NCI-H82 treated with DMSO at 0.1 percent for 48 hours (cell line): ENCODE measurements around the gene SNX24.
"Not testable (repeated sequence)": the region's sequence is repeated elsewhere in the genome, so short reads cannot be mapped to it uniquely, and the experiment has no call there.

Source experiments
- DNase-seq: peaks from one replicate; lab custom pipeline; 2025; ENCODE audit not compliant: unreplicated experiment; lab: John Stamatoyannopoulos, UW

SNX24 gene

DNA sequence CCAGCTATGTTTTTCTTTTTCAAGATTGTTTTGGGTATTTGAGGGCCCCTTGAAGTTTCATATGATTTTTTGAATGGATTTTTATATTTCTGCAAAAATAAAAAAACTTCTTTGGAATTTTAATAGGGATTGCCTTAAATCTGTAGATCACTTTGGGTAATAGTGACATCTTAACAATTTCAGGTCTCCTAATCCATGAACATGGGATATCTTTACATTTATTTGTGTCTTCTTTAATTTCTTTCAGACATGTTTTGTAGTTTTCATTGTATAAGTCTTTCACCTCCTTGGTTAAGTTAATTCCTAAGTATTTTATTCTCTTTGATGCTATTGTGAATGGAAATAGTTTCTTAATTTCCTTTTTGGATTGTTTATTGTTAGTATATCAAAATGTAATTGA lies 112.0 kb downstream of the SNX24 start:
- no peak for DNase-seq

DNA sequence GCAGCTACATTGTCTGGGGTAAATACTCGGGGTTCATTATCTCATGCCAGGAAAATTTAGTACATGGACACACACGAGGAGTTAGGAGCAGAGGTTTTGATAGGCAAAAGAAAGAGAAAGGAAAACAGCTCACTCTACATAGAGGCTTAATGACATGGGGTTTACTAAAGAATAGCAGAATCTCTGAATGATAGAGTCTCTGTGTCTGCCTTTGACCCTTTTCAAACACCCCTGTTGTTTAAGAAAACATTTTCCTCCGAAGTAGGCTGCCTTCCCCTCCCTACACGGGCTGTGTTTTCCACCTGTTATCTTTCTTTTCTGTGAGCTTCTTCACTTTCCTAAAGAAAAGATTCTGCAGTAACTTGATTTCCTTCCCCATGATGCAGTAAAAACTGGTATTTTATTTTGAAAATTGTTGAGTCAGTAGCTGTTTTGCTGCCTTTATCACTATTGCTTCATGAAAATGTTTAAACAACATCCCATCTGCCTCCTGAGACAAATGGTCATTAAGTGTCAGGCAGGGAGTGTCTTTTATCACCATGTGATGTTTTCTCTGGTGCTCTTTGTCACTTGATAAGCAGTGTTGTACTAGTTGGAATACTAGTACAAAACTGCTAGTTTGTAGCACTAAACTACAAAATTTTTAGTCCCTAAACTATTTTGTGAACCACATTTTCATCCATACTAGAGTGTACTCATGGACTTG lies 114.5 kb downstream of the SNX24 start:
- no peak for DNase-seq

DNA sequence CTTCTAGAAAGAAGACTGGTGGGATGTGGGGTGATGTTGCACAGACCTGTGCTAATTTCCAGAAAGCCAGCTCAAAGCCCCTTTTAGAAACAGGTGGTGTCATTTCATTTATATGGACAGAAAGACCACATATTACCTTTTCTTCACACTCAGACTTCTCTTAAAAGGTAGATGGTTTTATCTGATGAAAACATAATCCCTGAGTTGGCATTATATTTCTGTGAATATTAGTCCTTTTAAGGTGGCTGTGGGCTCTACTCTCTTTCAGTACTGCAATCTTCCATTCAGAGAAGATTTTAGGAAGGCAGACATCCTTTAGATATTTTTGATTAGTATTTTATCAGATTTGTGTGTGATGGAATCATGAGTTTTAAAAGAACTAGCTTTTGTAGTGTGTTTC lies 117.9 kb downstream of the SNX24 start:
- no peak for DNase-seq

DNA sequence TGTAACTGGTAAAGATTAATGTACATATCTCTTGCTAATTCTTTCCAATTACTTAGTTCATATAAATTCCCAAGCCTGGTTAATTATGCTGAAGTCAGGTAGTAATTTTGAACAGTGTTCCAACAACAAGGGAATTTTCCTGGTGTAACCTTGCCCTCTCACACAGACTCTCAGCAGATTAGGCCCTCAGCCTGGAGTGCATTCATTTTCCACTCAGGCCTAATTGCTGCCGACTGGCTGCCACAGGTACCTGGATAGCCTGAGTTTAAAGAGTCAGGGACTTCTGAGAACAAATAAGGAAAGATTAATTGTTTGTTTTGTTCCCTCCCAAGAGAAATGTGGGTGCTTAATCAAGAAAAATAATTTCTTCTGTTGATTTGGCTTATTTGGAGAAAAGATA lies 119.7 kb downstream of the SNX24 start:
- no peak for DNase-seq

DNA sequence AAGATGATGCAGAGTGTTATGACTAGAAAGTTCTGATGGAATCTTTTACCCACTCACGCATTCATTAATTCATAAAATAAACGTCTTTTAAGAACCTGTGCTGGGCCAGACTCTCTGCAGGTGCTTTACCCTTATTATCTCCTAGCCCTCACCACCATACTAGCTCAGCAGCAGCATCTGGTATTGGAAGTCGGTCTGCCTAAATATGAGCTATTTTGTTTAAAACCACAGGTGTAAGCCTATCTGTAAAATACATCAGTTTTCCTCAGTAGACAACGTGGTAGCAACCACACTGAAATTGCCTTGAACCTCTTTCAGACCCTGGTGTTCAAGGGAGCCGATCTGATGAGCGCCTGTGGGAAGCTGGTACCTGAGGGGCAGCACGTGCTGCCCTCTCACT lies 121.7 kb downstream of the SNX24 start:
- no peak for DNase-seq

DNA sequence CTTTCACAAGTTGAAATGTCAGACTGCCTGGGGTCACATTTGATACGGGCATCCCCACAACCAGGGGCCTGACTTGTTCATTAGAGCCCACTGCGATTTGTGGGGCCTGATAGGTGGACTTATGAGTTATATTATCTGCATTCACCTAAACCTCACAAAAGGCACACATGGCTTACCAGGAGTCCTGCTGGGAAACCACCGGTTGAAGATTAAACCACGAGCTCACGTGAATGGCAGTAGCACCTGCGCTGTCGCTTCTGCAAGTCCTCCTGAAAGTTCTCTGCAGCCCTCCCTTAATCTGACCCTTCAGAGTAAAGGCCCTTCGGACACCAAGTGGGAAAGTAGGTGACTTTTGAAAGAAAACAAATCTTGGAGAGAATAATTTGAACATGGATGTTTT lies 122.2 kb downstream of the SNX24 start:
- DNase-seq: no peak

DNA sequence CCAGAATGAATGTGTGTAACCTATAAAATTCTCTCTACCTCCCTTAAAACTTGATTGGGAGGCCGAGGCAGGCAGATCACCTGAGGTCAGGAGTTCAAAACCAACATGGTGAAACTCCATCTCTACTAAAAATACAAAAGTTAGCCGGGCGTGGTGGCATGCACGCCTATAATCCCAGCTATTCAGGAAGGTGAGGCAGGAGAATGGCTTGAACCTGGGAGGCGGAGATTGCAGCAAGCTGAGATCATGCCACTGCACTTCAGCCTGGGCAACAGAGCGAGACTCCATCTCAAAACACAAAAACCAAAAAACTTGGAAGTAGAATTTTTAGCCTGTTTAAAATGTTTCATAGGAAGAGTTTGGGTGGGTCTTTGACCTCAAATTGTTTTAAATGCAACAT lies 122.6 kb downstream of the SNX24 start:
- not testable (repeated sequence) for DNase-seq

DNA sequence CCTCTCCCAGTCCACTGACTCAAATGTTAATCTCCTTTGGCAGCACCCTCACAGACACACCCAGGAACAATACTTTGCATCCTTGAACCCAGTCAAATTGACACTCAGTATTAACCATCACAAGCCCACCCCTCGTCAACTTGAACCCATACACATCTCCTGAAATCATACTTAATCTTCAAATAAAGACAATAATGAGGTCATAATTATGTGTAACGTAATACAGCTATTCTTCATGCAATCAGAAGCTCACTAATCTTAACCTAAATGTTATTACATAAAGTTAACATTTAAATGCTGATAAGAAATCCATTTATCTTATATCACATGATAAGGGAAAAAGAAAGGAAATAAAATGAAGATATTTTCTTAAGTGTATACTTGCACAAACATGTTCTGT lies 125.9 kb downstream of the SNX24 start:
- DNase-seq: no peak

DNA sequence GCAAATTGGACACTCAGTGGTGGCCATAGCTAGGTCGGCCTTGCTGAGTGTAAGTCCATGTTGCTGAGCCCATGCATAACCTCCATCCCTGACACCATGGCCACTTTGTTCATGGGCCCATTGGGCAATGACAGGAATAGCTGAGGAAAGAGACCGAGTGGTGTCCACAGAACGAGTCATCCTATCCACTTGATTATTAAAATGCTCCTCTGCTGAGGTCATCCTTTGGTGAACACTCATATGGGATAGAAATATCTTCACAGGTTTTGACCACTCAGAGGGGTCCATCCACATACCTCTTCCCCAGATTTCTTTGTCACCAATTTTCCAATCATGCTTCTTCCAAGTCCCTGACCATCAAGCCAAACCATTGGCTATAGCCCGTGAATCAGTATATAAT lies 127.5 kb downstream of the SNX24 start:
- no peak for DNase-seq

DNA sequence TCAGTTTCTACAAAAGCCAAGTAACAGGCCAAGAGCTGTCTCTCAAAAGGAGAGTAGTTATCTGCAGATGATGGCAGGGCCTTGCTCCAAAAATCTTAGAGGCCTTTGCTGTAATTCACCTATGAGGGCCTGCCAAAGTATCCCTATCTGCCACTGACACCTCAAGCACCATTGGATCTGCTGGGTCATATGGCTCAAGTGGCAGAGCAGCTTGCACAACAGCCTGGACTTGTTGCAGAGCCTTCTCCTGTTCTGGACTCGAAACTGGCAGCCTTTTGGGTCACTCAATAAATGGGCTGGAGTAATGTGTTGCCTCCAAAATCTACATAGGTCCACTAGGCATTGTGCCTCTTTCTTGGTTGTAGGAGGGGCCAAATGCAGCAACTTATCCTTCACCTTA lies 128.3 kb downstream of the SNX24 start:
- not testable (repeated sequence) for DNase-seq

DNA sequence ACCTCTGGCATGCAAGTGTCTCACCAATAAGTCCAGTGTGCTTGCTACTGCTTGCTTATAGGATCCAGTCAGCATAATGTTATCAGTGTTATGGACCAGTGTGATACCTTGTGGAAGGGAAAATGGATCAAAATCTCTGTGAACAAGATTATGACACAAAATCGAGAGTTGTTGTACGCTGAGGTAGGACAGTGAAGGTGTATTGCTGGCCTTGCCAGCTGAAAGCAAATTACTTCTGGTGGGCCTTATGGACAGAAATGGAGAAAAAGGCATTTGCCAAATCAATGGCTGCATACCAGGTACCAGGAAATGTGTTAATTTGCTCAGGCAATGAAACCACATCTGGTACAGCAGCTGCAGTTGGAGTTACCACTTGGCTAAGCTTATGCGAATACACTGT lies 128.8 kb downstream of the SNX24 start:
- DNase-seq: not testable (repeated sequence)

DNA sequence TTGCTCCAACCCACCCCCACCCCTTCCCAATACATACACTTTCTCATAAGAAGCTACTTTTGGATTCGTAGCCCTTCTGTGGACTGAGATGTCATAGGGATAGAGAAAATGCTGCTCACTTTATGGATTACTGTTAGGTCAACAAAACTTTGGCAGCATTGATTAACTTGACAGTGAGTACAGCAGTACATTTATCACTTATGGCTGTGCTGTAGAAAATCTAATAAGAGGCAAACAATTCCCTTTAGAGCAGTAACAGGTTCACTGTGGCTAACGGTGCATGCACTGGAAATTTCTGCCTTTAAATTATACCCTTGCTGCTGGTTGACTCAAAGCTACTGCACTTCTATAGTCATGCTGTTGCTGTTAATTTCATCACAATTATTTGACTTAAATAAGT lies 131.9 kb downstream of the SNX24 start:
- no peak for DNase-seq

DNA sequence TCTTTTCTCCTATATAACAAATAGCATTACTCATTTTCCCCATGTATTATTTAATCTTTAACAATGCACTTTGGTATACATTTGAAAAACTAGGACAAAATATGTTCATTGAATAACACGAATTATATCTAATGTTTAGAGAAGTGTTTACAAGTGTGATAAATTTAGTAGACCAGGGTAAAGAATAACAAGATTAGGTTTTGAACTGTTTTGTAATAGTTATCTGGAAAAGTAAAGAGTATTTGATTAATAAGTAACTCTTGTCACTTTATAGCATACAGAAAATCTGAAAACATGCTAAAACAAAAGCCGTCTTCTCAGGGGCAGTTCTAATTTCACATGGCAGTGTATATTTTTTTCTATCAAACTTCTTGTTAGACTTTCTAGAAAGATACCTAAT lies 132.7 kb downstream of the SNX24 start:
- no peak for DNase-seq

DNA sequence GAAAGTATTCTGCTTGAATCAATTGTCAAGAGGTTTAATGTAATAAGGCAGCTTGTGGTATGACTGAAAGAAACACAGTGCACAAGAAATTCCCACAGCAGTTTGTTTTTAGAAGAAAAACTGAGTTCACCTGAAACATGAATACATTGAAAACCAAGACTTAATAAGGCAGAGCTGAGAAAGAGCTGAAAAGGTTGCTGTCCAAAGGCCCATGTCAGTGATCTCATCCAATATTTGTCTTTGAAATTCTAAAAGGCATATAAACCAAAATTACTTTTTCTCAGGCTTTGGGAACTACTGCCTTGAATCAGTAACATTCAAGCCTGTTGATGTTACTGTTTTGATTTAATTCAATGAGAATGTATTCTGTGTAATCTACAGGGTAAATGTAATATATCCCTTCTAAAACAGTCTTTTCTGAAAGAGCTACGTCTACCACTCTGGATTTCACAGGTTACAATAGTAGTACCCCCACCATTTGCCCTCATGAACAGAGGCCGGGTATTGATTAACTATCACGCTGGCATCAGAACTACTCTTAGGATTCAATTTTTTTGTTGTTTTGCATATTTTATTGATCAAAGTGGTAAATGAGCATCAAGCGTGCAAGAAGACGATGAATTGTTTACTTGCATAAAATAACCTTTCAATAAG lies 133.4 kb downstream of the SNX24 start:
- no peak for DNase-seq

DNA sequence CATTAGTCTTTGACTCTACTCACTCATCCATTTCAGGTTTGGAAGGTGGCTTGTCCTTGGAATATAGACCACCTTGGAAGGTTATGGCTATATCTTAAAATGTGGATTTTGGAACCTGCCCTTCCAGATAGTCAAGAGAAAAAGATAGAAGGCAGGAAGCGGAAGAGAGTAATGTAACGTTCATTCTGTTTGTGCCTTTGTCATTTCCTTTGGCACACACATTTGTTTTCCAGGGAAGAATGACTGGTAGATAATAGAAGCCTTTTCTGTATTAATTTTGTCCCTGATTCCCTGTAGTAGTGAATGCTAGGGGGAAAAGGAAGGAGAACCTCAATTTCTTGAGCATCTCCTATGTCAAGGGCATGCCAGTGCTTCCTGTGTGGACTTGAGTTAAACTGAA lies 136.4 kb downstream of the SNX24 start:
- no peak for DNase-seq

DNA sequence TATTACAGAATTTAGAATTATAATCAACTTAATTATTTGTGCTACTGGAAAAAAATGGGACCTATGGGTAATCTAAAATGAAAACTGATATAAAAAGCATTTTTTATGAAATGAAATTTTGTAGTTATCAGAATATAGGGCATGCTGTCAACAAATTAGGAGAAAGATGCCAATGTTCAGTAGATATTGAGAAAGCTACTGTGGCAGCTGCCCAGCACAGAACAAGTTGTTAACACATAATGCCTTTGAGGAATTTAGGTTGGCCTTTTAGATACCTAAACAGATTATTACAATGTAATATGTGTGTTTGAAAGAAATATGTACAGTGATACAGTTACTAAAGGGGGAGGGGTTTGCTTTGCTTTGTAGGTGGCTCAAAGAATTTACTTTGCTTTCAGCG lies 137.0 kb downstream of the SNX24 start:
- no peak for DNase-seq

DNA sequence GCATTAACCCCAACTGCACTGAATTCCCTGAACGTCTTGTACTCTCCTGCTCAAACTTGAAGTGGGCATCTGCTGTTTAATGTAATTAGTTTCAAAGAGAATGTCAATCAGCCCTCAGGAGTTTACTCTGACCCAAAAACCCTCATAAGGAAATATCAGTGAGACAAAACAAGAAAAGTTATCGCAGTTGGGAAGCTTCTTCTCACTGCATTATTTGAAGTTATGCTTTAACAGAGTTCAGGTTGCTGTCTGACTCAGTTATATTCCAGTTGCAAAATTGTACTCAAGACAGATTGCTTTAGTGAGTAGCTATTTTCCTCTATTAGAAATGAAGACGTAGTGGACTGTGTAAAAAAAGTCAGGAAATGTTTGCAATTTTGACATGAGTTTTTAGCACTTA lies 139.0 kb downstream of the SNX24 start:
- DNase-seq: no peak

DNA sequence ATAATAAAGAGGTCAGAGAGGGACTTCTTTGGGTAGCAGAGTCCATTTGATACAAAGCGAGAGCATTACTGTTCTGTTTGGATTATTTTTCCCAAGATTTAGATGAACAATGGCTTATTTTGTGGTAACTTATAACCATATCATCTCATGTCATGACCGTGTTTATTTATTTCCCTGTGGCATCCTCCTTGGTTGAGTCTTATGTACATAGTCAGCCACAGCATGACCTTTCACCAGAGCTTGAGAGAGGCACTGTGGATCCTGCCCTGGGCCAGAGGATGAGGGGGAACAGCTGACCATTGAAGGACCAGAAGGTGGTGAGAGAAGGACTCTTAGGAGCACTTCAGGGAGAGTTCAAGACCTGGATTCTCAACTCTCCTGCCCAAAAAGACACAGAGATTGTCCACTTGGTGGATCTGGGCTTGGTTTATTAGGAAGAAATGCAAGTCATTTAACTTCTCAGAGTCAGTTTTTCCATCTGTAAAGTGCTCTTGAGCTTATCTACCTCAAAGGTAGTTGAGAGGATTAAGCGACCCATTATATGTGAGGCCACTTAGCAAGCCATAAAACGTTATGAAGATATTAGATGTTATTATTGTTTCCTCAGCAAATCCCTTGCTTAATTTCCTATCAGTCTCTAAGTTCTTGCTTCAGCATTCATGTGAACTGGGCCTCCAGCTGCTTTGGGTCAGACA lies 139.7 kb downstream of the SNX24 start:
- no peak for DNase-seq

DNA sequence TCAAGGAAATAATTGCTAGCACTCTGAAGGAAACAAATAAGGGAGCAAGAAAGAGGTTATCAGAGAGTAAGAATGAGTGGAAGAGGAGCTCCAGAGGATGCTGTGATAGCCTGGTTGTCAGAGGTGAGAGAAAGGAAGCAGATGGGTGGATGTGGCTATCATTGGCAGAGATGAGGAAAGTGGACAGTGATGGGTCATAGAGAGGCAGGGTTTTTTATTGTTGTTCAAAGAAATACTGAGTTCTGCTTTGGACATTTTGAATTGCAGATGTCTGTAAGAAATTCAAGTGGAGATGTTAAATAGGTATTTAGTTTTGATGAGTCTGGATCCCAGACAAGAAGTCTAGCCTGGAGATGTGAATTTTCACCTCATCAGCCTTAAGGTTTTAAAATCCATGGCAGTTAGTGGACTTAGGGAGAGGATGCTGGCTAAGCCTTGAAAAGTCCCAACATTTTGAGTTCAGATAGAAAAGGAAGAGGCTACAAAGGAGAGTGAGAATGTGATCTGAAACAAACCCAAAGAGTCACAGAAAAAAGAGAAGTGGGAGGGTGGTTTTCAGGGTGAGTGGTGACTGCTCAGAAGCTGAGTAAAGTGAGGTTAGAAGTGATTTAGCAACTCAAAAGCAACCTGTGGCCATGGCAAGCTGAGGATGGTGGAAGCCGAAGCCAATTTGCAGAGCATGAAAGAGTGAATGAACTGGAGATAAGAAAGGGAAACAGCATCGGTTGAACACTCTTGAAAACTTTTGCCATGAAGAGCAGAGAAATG lies 140.7 kb downstream of the SNX24 start:
- DNase-seq: no peak

DNA sequence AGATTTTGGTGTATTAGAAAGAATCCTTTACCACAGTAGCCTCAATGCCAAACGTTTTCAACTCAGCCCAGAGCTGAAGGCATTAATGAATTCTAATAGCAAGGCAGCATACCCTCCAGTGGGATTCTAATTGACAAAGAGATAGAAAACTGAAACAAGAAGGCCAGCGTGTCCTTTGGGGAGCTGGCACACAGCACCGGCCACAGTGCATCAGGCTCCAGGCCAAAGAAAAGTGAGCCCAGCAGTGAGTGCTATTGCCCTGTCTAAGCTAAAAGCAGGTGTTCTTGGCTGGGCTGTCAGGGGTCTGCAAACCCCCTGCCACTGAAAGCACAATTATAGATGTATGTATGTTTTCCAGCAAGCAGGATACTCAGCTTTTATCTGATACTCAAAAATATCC lies 150.7 kb downstream of the SNX24 start:
- no peak for DNase-seq

DNA sequence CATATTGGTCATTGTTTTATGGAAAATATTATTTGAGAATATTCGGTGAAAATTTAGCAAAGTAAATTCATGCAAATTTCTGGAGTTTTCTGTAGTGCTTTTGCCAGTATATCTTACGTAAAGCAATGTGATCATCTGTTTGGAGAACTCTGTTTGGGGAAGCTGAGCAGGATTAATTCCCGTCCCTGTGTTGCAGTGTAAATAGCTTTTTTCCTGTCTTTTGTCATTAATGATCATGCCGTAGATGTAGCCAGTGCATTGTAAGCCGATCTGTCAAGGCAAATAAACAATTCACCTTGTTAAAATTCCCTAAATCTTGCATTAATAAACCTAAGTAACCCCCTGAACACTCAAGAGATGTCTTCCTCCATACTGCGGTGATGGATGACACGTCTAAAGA lies 151.9 kb downstream of the SNX24 start:
- DNase-seq: no peak
